H9 (cell line): Measurements from ENCODE around the gene MRPS18B. TPM values are rescaled to one million over a fixed set of nuclear protein-coding genes. Genes with fewer than 3 reads are reported as not detected.

Source experiments
- DNase-seq: peaks from one replicate; pipeline ENCODE4 v3.0.0-alpha.2; 2017
- H2AFZ ChIP-seq: one replicate; pipeline ENCODE4 v1.6.1; 2013; ENCODE audit warnings: mild to moderate bottlenecking, low read length, control low read depth, moderate library complexity
- H2AK5ac ChIP-seq: 2 replicates; pipeline ENCODE4 v1.6.1; 2013; ENCODE audit warnings: low read length, control low read depth, mixed read lengths; ENCODE audit not compliant: insufficient read length
- H2BK120ac ChIP-seq: one replicate; pipeline ENCODE4 v1.6.1; 2013; ENCODE audit warnings: low read depth, mild to moderate bottlenecking, low read length, control low read depth, inconsistent platforms; ENCODE audit not compliant: poor library complexity, severe bottlenecking
- H2BK12ac ChIP-seq: 2 replicates; pipeline ENCODE4 v1.6.1; 2013; ENCODE audit warnings: low read length, control low read depth, mixed read lengths, low read depth; ENCODE audit not compliant: insufficient read length
- H2BK15ac ChIP-seq: 2 replicates; pipeline ENCODE4 v1.6.1; 2013; ENCODE audit warnings: low read depth, low read length, control low read depth
- H2BK20ac ChIP-seq: one replicate; pipeline ENCODE4 v1.6.1; 2013; ENCODE audit warnings: low read depth, mild to moderate bottlenecking, low read length, control low read depth, inconsistent platforms; ENCODE audit not compliant: poor library complexity, severe bottlenecking
- H2BK5ac ChIP-seq: 2 replicates; pipeline ENCODE4 v1.6.1; 2013; ENCODE audit warnings: low read length, control low read depth, mixed read lengths; ENCODE audit not compliant: insufficient read length
- H3K14ac ChIP-seq: 2 replicates; pipeline ENCODE4 v1.6.1; 2013; ENCODE audit warnings: low read length, control low read depth; ENCODE audit not compliant: insufficient read depth
- H3K18ac ChIP-seq: 2 replicates; pipeline ENCODE4 v1.6.1; 2013; ENCODE audit warnings: low read depth, mild to moderate bottlenecking, mixed read lengths, low read length, control low read depth; ENCODE audit not compliant: insufficient read length
- H3K23ac ChIP-seq: 2 replicates; pipeline ENCODE4 v1.6.1; 2013; ENCODE audit warnings: low read length, control low read depth, mixed read lengths, low read depth; ENCODE audit not compliant: insufficient read length
- H3K23me2 ChIP-seq: 2 replicates; pipeline ENCODE4 v1.6.1; 2013; ENCODE audit warnings: low read depth, mild to moderate bottlenecking, mixed read lengths, low read length, control low read depth; ENCODE audit not compliant: insufficient read length, poor library complexity, severe bottlenecking
- H3K27ac ChIP-seq: 2 replicates; pipeline ENCODE4 v1.5.1; 2013; ENCODE audit warnings: low read length, control low read depth, mixed read lengths, low read depth; ENCODE audit not compliant: insufficient read length
- H3K27me3 ChIP-seq: 2 replicates; pipeline ENCODE4 v1.6.1; 2013; ENCODE audit warnings: low read length, control low read depth, inconsistent platforms; ENCODE audit not compliant: insufficient read depth
- H3K4ac ChIP-seq: 2 replicates; pipeline ENCODE4 v1.6.1; 2013; ENCODE audit warnings: low read depth, mild to moderate bottlenecking, control low read depth, inconsistent platforms, low read length, moderate library complexity
- H3K4me1 ChIP-seq: 2 replicates; pipeline ENCODE4 v1.6.1; 2013; ENCODE audit warnings: low read length, control low read depth, inconsistent platforms; ENCODE audit not compliant: insufficient read depth
- H3K4me2 ChIP-seq: 2 replicates; pipeline ENCODE4 v1.6.1; 2013; ENCODE audit warnings: low read length, control low read depth, mixed read lengths; ENCODE audit not compliant: insufficient read length, insufficient read depth
- H3K56ac ChIP-seq: 2 replicates; pipeline ENCODE4 v1.6.1; 2013; ENCODE audit warnings: low read depth, mild to moderate bottlenecking, mixed read lengths, low read length, control low read depth; ENCODE audit not compliant: insufficient read length
- H3K79me1 ChIP-seq: 2 replicates; pipeline ENCODE4 v1.6.1; 2013; ENCODE audit warnings: low read depth, mild to moderate bottlenecking, moderate library complexity, low read length, control low read depth, inconsistent platforms; ENCODE audit not compliant: insufficient read depth, poor library complexity, severe bottlenecking
- H3K79me2 ChIP-seq: 2 replicates; pipeline ENCODE4 v1.6.1; 2013; ENCODE audit warnings: low read length, control low read depth, inconsistent platforms; ENCODE audit not compliant: insufficient read depth
- H3K9ac ChIP-seq: 2 replicates; pipeline ENCODE4 v1.6.1; 2013; ENCODE audit warnings: low read length, control low read depth, mixed read lengths; ENCODE audit not compliant: insufficient read length; ENCODE audit errors: extremely low read depth
- H3K9me3 ChIP-seq: one replicate; pipeline ENCODE4 v1.6.1; 2013; ENCODE audit warnings: low read depth, low read length, inconsistent platforms; ENCODE audit not compliant: control insufficient read depth
- H3T11ph ChIP-seq: one replicate; pipeline ENCODE4 v1.6.1; 2013; ENCODE audit warnings: mild to moderate bottlenecking, low read length, control low read depth, inconsistent platforms
- H4K20me1 ChIP-seq: one replicate; pipeline ENCODE4 v1.6.1; 2013; ENCODE audit not compliant: control insufficient read depth, insufficient read length, insufficient read depth
- H4K5ac ChIP-seq: 2 replicates; pipeline ENCODE4 v1.6.1; 2013; ENCODE audit warnings: low read depth, mild to moderate bottlenecking, mixed read lengths, low read length, control low read depth; ENCODE audit not compliant: insufficient read length
- H4K8ac ChIP-seq: replicated peaks from 2 replicates; pipeline ENCODE4 v1.6.1; 2013; ENCODE audit warnings: low read length, control low read depth, mixed read lengths, low read depth; ENCODE audit not compliant: insufficient read length
- H4K91ac ChIP-seq: 2 replicates; pipeline ENCODE4 v1.6.1; 2013; ENCODE audit warnings: low read depth, mild to moderate bottlenecking, moderate library complexity, mixed read lengths, low read length, control low read depth; ENCODE audit not compliant: insufficient read length
- H3K27ac Mint-ChIP-seq, 3 experiments: 2 replicates in 2 of 3; 3 replicates in 1 of 3; pipeline ENCODE4 v1.8.0; 2020 to 2021; ENCODE audit warnings: mixed read lengths in 3 of 3, mild to moderate bottlenecking in 1 of 3, moderate library complexity in 1 of 3
- H3K27me3 Mint-ChIP-seq: 2 replicates; pipeline ENCODE4 v1.8.0; 2021; ENCODE audit warnings: low read depth, mild to moderate bottlenecking, moderate library complexity, mixed read lengths
- H3K36me3 Mint-ChIP-seq, 3 experiments: 2 replicates in 2 of 3; 3 replicates in 1 of 3; pipeline ENCODE4 v1.8.0; 2020 to 2021; ENCODE audit warnings: low read depth in 3 of 3, mixed read lengths in 3 of 3; ENCODE audit not compliant: insufficient read depth in 1 of 3
- H3K4me1 Mint-ChIP-seq, 2 experiments: 2 replicates each; pipeline ENCODE4 v1.8.0; 2020; ENCODE audit warnings: mixed read lengths in 2 of 2
- H3K4me3 Mint-ChIP-seq, 2 experiments: 2 replicates in 1 of 2; 3 replicates in 1 of 2; pipeline ENCODE4 v1.8.0; 2020 to 2021; ENCODE audit warnings: mild to moderate bottlenecking in 2 of 2, mixed read lengths in 2 of 2, moderate library complexity in 1 of 2
- H3K9me3 Mint-ChIP-seq, 2 experiments: 2 replicates in 1 of 2; 3 replicates in 1 of 2; pipeline ENCODE4 v1.8.0; 2020; ENCODE audit warnings: mild to moderate bottlenecking in 2 of 2, mixed read lengths in 2 of 2, moderate library complexity in 1 of 2
- CTCF ChIP-seq: fragments of 200-600 bp; sonication (generic); conservative IDR thresholded peaks from 3 replicates; pipeline ENCODE4 v1.8.0; 2021; ENCODE audit warnings: antibody characterized with exemption, mild to moderate bottlenecking
- WGBS: extraction: QIAGEN DNeasy Blood & Tissue Kit; methylation state at CpG from one replicate; pipeline ENCODE4 v1.1.7; 2013; ENCODE audit warnings: missing lambda C conversion rate, low lambda C conversion rate, mixed read lengths; ENCODE audit not compliant: insufficient read length; ENCODE audit errors: extremely low coverage; 5-methylcytosine and 5-hydroxymethylcytosine counted together
- microRNA-seq: library from miRNA; unstranded; fragments of <30 nt; microRNA quantifications from one replicate; pipeline ENCODE4, GENCODE V29; 2020; ENCODE audit warnings: borderline microRNAs expressed
- total RNA-seq: library from RNA; stranded (reverse); gene quantifications from 2 replicates; pipeline ENCODE4 v1.2.1, GENCODE V29; 2021

MRPS18B gene
- total RNA-seq, 1 experiment from 2014 or later: 54.0 TPM

- no peak within 1 kb of the TSS for H2AK5ac ChIP-seq
- no peak within 1 kb of the TSS for H2AFZ ChIP-seq
- no peak within 1 kb of the TSS for H3K18ac ChIP-seq
- H3K14ac ChIP-seq: peak within 1 kb of the TSS; percentile 59; the same call in 1 of the 2 replicates
- no peak within 1 kb of the TSS for H2BK5ac ChIP-seq
- no peak within 1 kb of the TSS for H3K23ac ChIP-seq
- peaks cover 4% of the 10 kb centered on the region for H3K23me2 ChIP-seq
- H4K5ac ChIP-seq: no peak within 1 kb of the TSS
- H3K4ac ChIP-seq: no peak within 1 kb of the TSS
- WGBS: no CpG with 5 or more reads among the region's 57 CpGs
- H2BK120ac ChIP-seq: no peak within 1 kb of the TSS
- H3T11ph ChIP-seq: no peak within 1 kb of the TSS
- peak within 1 kb of the TSS; percentile 97 for H3K4me2 ChIP-seq
- peak; percentile 91 for TF ChIP-seq CTCF
- H4K20me1 ChIP-seq: no peaks in the 10 kb centered on the region
- DNase-seq: peak; percentile 94
- H2BK15ac ChIP-seq: no peak within 1 kb of the TSS
- peaks cover 2 to 7% of the 10 kb centered on the region in 2 experiments; a peak in 3 of 4 replicates for H3K4me1 Mint-ChIP-seq
- H3K27ac Mint-ChIP-seq: peak within 1 kb of the TSS; percentile 42 to 66 (median 49); a peak in 5 of 7 replicates
- no peak within 1 kb of the TSS for H2BK20ac ChIP-seq
- peak within 1 kb of the TSS; percentile 82 for H3K9ac ChIP-seq
- H3K9me3 Mint-ChIP-seq: no peaks in the 10 kb centered on the region; a peak in 1 of 5 replicates
- H3K79me2 ChIP-seq: no peaks in the 10 kb centered on the region
- no peak within 1 kb of the TSS for H2BK12ac ChIP-seq
- H4K91ac ChIP-seq: no peak within 1 kb of the TSS
- H3K27me3 Mint-ChIP-seq: no peaks in the 10 kb centered on the region
- H3K27ac ChIP-seq: no peak within 1 kb of the TSS
- H4K8ac ChIP-seq: no peak within 1 kb of the TSS
- H3K9me3 ChIP-seq: no peaks in the 10 kb centered on the region
- peaks cover 16 to 41% (median 39%) of the 10 kb centered on the region in 3 experiments; a peak in 6 of 7 replicates for H3K36me3 Mint-ChIP-seq
- peaks cover 9% of the 10 kb centered on the region for H3K79me1 ChIP-seq
- peak within 1 kb of the TSS; percentile 89 to 95 for H3K4me3 Mint-ChIP-seq
- H3K56ac ChIP-seq: no peak within 1 kb of the TSS
- no peaks in the 10 kb centered on the region for H3K27me3 ChIP-seq
- H3K4me1 ChIP-seq: no peaks in the 10 kb centered on the region
Observed at GRCh38 chr6:30672445-30673253, 55.0 kb downstream of the MRPS18B start, which contains the start of gene DHX16. DHX16 (minus strand) TSS chr6:30673006; CDS start chr6:30672841, 165 bp downstream.

Small RNA genes lying within 50 kb of the gene (microRNA-seq; reads per million reads assigned to microRNA genes)
- 53.2 reads per million, percentile 66 among the genes with 10 or more reads in this experiment for gene MIR877

Other genes starting within 250 kb of the MRPS18B start
- gene HLA-E, start 128.3 kb upstream of the MRPS18B start, total RNA-seq: 24.2 and 28.1 TPM in 2 replicates
- 79.7 and 83.5 TPM in 2 replicates for gene GNL1, start 61.4 kb upstream of the MRPS18B start, total RNA-seq
- 15.8 and 17.0 TPM in 2 replicates for gene PRR3, start 60.5 kb upstream of the MRPS18B start, total RNA-seq
- 118 TPM in 2 replicates for gene ABCF1, start 46.4 kb upstream of the MRPS18B start, total RNA-seq
- gene PPP1R10, start 597 bp upstream of the MRPS18B start, total RNA-seq: 123 and 126 TPM in 2 replicates
- 19.6 and 20.1 TPM in 2 replicates for gene ATAT1, start 9.0 kb downstream of the MRPS18B start, total RNA-seq
- gene C6orf136, start 29.3 kb downstream of the MRPS18B start, total RNA-seq: 22.2 and 23.9 TPM in 2 replicates
- gene DHX16, start 55.2 kb downstream of the MRPS18B start, total RNA-seq: 34.5 and 34.8 TPM in 2 replicates
- gene PPP1R18, start 68.8 kb downstream of the MRPS18B start, total RNA-seq: 26.4 and 28.0 TPM in 2 replicates
- gene NRM, start 73.1 kb downstream of the MRPS18B start, total RNA-seq: 34.9 and 36.5 TPM in 2 replicates
- gene MDC1, start 99.4 kb downstream of the MRPS18B start, total RNA-seq: 72.2 and 77.6 TPM in 2 replicates
- 1,719 and 1,734 TPM in 2 replicates for gene TUBB, start 102.5 kb downstream of the MRPS18B start, total RNA-seq
- 107 and 111 TPM in 2 replicates for gene FLOT1, start 124.8 kb downstream of the MRPS18B start, total RNA-seq
- 42.9 and 43.5 TPM in 2 replicates for gene IER3, start 126.7 kb downstream of the MRPS18B start, total RNA-seq